ENCODE measurements around the gene PTPN14. TPM values are rescaled to one million over a fixed set of nuclear protein-coding genes. Genes with fewer than 3 reads are reported as not detected.
"Not testable (repeated sequence)": the region's sequence is repeated elsewhere in the genome, so short reads cannot be mapped to it uniquely, and the experiment has no call there.

Gene PTPN14
- total RNA-seq, 2 experiments from 2014 or later: 2.7 to 2.8 TPM

- Mint-ChIP-seq H3K9me3 (no peaks in the 10 kb centered on the region), H3K27ac (no peak overlapping the region), H3K4me1 (ENCODE audit: low read depth) (no peaks in the 10 kb centered on the region), H3K4me3 (no peak overlapping the region), H3K36me3 (ENCODE audit: low read depth) (no peaks in the 10 kb centered on the region), H3K27me3 (ENCODE audit: low read depth) (peaks cover 6% of the 10 kb centered on the region)
- DNase-seq: no peak
- intact Hi-C loops (cut with micrococcal nuclease): no loop called here
- CTCF ChIA-PET: no interaction called here
Measured at GRCh38 chr1:214494706-214495105, 56.7 kb downstream of the PTPN14 start.

- H3K9me3 Mint-ChIP-seq; DNase-seq; H3K4me3 Mint-ChIP-seq; H3K27me3 Mint-ChIP-seq (ENCODE audit: low read depth); H3K4me1 Mint-ChIP-seq (ENCODE audit: low read depth); intact Hi-C loops (cut with micrococcal nuclease); CTCF ChIA-PET; H3K27ac Mint-ChIP-seq; H3K36me3 Mint-ChIP-seq (ENCODE audit: low read depth): not testable (repeated sequence)
Measured at GRCh38 chr1:214494179-214494578, 57.2 kb downstream of the PTPN14 start.

GRCh38 chr1:214493126-214493796 is 58.1 kb downstream of the PTPN14 start:
- peaks cover 6% of the 10 kb centered on the region for H3K27me3 Mint-ChIP-seq (ENCODE audit: low read depth)
- H3K9me3 Mint-ChIP-seq: no peaks in the 10 kb centered on the region
- intact Hi-C loops (cut with micrococcal nuclease): no loop called here
- CTCF ChIA-PET: no interaction called here
- H3K36me3 Mint-ChIP-seq (ENCODE audit: low read depth): no peaks in the 10 kb centered on the region
- H3K27ac Mint-ChIP-seq: no peak overlapping the region
- DNase-seq: no peak
- H3K4me1 Mint-ChIP-seq (ENCODE audit: low read depth): no peaks in the 10 kb centered on the region
- H3K4me3 Mint-ChIP-seq: no peak overlapping the region

GRCh38 chr1:214492401-214493075 is 58.9 kb downstream of the PTPN14 start:
- H3K27me3 Mint-ChIP-seq (ENCODE audit: low read depth): peaks cover 5% of the 10 kb centered on the region
- no peaks in the 10 kb centered on the region for H3K36me3 Mint-ChIP-seq (ENCODE audit: low read depth)
- DNase-seq: no peak
- no peaks in the 10 kb centered on the region for H3K9me3 Mint-ChIP-seq
- H3K27ac Mint-ChIP-seq: no peak overlapping the region
- no peak overlapping the region for H3K4me3 Mint-ChIP-seq
- CTCF ChIA-PET: no interaction called here
- H3K4me1 Mint-ChIP-seq (ENCODE audit: low read depth): no peaks in the 10 kb centered on the region
- intact Hi-C loops (cut with micrococcal nuclease): no loop called here

GRCh38 chr1:214491468-214492146 is 59.8 kb downstream of the PTPN14 start:
- intact Hi-C loops (cut with micrococcal nuclease): no loop called here
- H3K27ac Mint-ChIP-seq: no peak overlapping the region
- H3K9me3 Mint-ChIP-seq: no peaks in the 10 kb centered on the region
- peaks cover 5% of the 10 kb centered on the region for H3K27me3 Mint-ChIP-seq (ENCODE audit: low read depth)
- no peaks in the 10 kb centered on the region for H3K36me3 Mint-ChIP-seq (ENCODE audit: low read depth)
- DNase-seq: no peak
- no peaks in the 10 kb centered on the region for H3K4me1 Mint-ChIP-seq (ENCODE audit: low read depth)
- H3K4me3 Mint-ChIP-seq: no peak overlapping the region
- CTCF ChIA-PET: interaction anchor here (0.6 kb wide), 1 partner anchor 210 kb away, joined by 4 read pairs; no protein-coding TSS in a partner anchor

GRCh38 chr1:214485151-214485550 is 66.3 kb downstream of the PTPN14 start:
- no peaks in the 10 kb centered on the region for H3K4me1 Mint-ChIP-seq (ENCODE audit: low read depth)
- CTCF ChIA-PET: no interaction called here
- H3K9me3 Mint-ChIP-seq: no peaks in the 10 kb centered on the region
- H3K36me3 Mint-ChIP-seq (ENCODE audit: low read depth): no peaks in the 10 kb centered on the region
- DNase-seq: no peak
- H3K27ac Mint-ChIP-seq: no peak overlapping the region
- no peaks in the 10 kb centered on the region for H3K27me3 Mint-ChIP-seq (ENCODE audit: low read depth)
- intact Hi-C loops (cut with micrococcal nuclease): no loop called here
- no peak overlapping the region for H3K4me3 Mint-ChIP-seq

GRCh38 chr1:214483180-214483579 is 68.2 kb downstream of the PTPN14 start:
- H3K36me3 Mint-ChIP-seq (ENCODE audit: low read depth); DNase-seq; H3K27me3 Mint-ChIP-seq (ENCODE audit: low read depth); H3K27ac Mint-ChIP-seq; CTCF ChIA-PET; intact Hi-C loops (cut with micrococcal nuclease); H3K4me1 Mint-ChIP-seq (ENCODE audit: low read depth); H3K4me3 Mint-ChIP-seq; H3K9me3 Mint-ChIP-seq: not testable (repeated sequence)

GRCh38 chr1:214481983-214482634 is 69.3 kb downstream of the PTPN14 start:
- CTCF ChIA-PET: interaction anchor here (0.6 to 0.7 kb wide), 3 partner anchors 29 to 816 kb away, joined by 3 read pairs; no protein-coding TSS in a partner anchor
- intact Hi-C loops (cut with micrococcal nuclease); H3K4me3 Mint-ChIP-seq: not testable (repeated sequence)

GRCh38 chr1:214476986-214477870 is 74.2 kb downstream of the PTPN14 start:
- peaks cover 9% of the 10 kb centered on the region for H3K27me3 Mint-ChIP-seq (ENCODE audit: low read depth)
- peaks cover under 1% of the 10 kb centered on the region for H3K4me1 Mint-ChIP-seq (ENCODE audit: low read depth)
- no peaks in the 10 kb centered on the region for H3K36me3 Mint-ChIP-seq (ENCODE audit: low read depth)
- no peak overlapping the region for H3K27ac Mint-ChIP-seq
- CTCF ChIA-PET: interaction anchor here (0.6 to 1.1 kb wide), 3 partner anchors 80 to 656 kb away, joined by 3 to 6 read pairs (median 4); no protein-coding TSS in a partner anchor
- no peaks in the 10 kb centered on the region for H3K9me3 Mint-ChIP-seq
- intact Hi-C loops (cut with micrococcal nuclease): no loop called here
- no peak overlapping the region for H3K4me3 Mint-ChIP-seq
- DNase-seq: no peak

More at GRCh38 chr1:214481983-214482634, 69.3 kb downstream of the PTPN14 start:
- not testable (repeated sequence) for H3K36me3 Mint-ChIP-seq (ENCODE audit: low read depth); DNase-seq; H3K9me3 Mint-ChIP-seq; H3K27ac Mint-ChIP-seq; H3K4me1 Mint-ChIP-seq (ENCODE audit: low read depth); H3K27me3 Mint-ChIP-seq (ENCODE audit: low read depth)

GRCh38 chr1:214476229-214476985 is 75.0 kb downstream of the PTPN14 start:
- H3K27ac Mint-ChIP-seq: no peak overlapping the region
- intact Hi-C loops (cut with micrococcal nuclease): no loop called here
- H3K36me3 Mint-ChIP-seq (ENCODE audit: low read depth): no peaks in the 10 kb centered on the region
- CTCF ChIA-PET: no interaction called here
- H3K4me3 Mint-ChIP-seq: no peak overlapping the region
- H3K4me1 Mint-ChIP-seq (ENCODE audit: low read depth): peaks cover 2% of the 10 kb centered on the region
- H3K9me3 Mint-ChIP-seq: no peaks in the 10 kb centered on the region
- no peak for DNase-seq
- peaks cover 10% of the 10 kb centered on the region for H3K27me3 Mint-ChIP-seq (ENCODE audit: low read depth)

- peaks cover 10% of the 10 kb centered on the region for H3K27me3 Mint-ChIP-seq (ENCODE audit: low read depth)
- no peaks in the 10 kb centered on the region for H3K36me3 Mint-ChIP-seq (ENCODE audit: low read depth)
- DNase-seq: no peak
- no peaks in the 10 kb centered on the region for H3K9me3 Mint-ChIP-seq
- H3K27ac Mint-ChIP-seq: no peak overlapping the region
- CTCF ChIA-PET: no interaction called here
- H3K4me3 Mint-ChIP-seq: no peak overlapping the region
- intact Hi-C loops (cut with micrococcal nuclease): no loop called here
- H3K4me1 Mint-ChIP-seq (ENCODE audit: low read depth): peaks cover 2% of the 10 kb centered on the region
Measured at GRCh38 chr1:214475746-214476145, 75.7 kb downstream of the PTPN14 start.
